SK-N-SH (cell line): ENCODE data around the gene RAB40C. TPM values are rescaled to one million over a fixed set of nuclear protein-coding genes. Genes with fewer than 3 reads are reported as not detected.
A peak's percentile ranks its signal among the peaks of the same experiment; 100 is the strongest.

ENCODE experiments used
- CTCF ChIA-PET: fragments of 300-600, 350-600 bp; formaldehyde crosslinking; extraction: SDS; loops from one replicate; lab custom pipeline; 2021; lab: Yijun Ruan, JAX
- POLR2A ChIA-PET: fragments of 350-600 bp; sonication (Branson Sonifier 250); formaldehyde crosslinking; extraction: SDS; loops from one replicate; lab custom pipeline; 2020; ENCODE audit warnings: antibody characterized with exemption, inconsistent platforms; lab: Yijun Ruan, JAX
- DNase-seq: peaks from one replicate; pipeline ENCODE4 v3.0.0; 2012
- H2AFZ ChIP-seq: fragments of 200-600 bp; sonication (generic); 2 replicates; pipeline ENCODE4 v1.8.1; 2016; ENCODE audit warnings: antibody characterized with exemption, mild to moderate bottlenecking, low read depth
- H3F3A ChIP-seq: fragments of 200-600 bp; sonication (generic); replicated peaks from 2 replicates; pipeline ENCODE3; 2016; ENCODE audit warnings: antibody characterized with exemption, mild to moderate bottlenecking; ENCODE audit not compliant: insufficient read depth
- H3K27ac ChIP-seq, 2 experiments: fragments of 200-500 bp in 1 of 2; fragments of 200-600 bp in 1 of 2; sonication (Bioruptor generic) in 1 of 2; sonication (generic), shearing (Covaris generic) in 1 of 2; 2 replicates each; pipeline versions ENCODE4 v1.5.1 to v1.6.1; 2014 to 2016; ENCODE audit warnings: low read depth in 2 of 2, inconsistent platforms in 1 of 2, low read length in 1 of 2, mild to moderate bottlenecking in 1 of 2, mixed read lengths in 1 of 2
- H3K27me3 ChIP-seq: fragments of 200-600 bp; sonication (generic), shearing (Covaris generic); 2 replicates; pipeline ENCODE4 v1.6.1; 2016; ENCODE audit warnings: mixed run types; ENCODE audit not compliant: insufficient read depth
- H3K36me3 ChIP-seq, 2 experiments: fragments of 200-500 bp in 1 of 2; fragments of 200-600 bp in 1 of 2; sonication (Bioruptor generic) in 1 of 2; sonication (generic) in 1 of 2; replicated peaks in 1 of 2; 2 replicates each; pipeline versions ENCODE3 to v1.5.1; 2014 to 2016; ENCODE audit warnings: low read length in 1 of 2, mild to moderate bottlenecking in 1 of 2; ENCODE audit not compliant: insufficient read depth in 2 of 2, control insufficient read depth in 1 of 2
- H3K4me1 ChIP-seq, 2 experiments: fragments of 200-500 bp in 1 of 2; fragments of 200-600 bp in 1 of 2; sonication (Bioruptor generic) in 1 of 2; sonication (generic), shearing (Covaris generic) in 1 of 2; 2 replicates each; pipeline versions ENCODE4 v1.5.1 to v1.6.1; 2014 to 2016; ENCODE audit warnings: low read depth in 1 of 2, low read length in 1 of 2, mixed run types in 1 of 2; ENCODE audit not compliant: insufficient read depth in 2 of 2, control insufficient read depth in 1 of 2
- H3K4me2 ChIP-seq: fragments of 200-600 bp; sonication (generic), shearing (Covaris generic); 2 replicates; pipeline ENCODE4 v1.6.1; 2017; ENCODE audit warnings: mixed run types
- H3K4me3 ChIP-seq, 2 experiments: fragments of 200-500 bp in 1 of 2; fragments of 200-600 bp in 1 of 2; sonication (Bioruptor generic) in 1 of 2; sonication (generic), shearing (Covaris generic) in 1 of 2; 2 replicates each; pipeline versions ENCODE4 v1.5.1 to v1.8.1; 2014 to 2016; ENCODE audit warnings: low read depth in 2 of 2, inconsistent platforms in 1 of 2, low read length in 1 of 2, mild to moderate bottlenecking in 1 of 2, mixed read lengths in 1 of 2, moderate library complexity in 1 of 2
- H3K79me2 ChIP-seq: fragments of 200-600 bp; sonication (generic); 2 replicates; pipeline ENCODE4 v1.8.1; 2017; ENCODE audit warnings: mild to moderate bottlenecking; ENCODE audit not compliant: insufficient read depth
- H3K9ac ChIP-seq: fragments of 200-600 bp; sonication (generic); 2 replicates; pipeline ENCODE4 v1.6.1; 2017; ENCODE audit warnings: mixed run types
- H3K9me2 ChIP-seq: fragments of 200-600 bp; sonication (generic); 2 replicates; pipeline ENCODE4 v1.6.1; 2017; ENCODE audit warnings: mixed run types
- H3K9me3 ChIP-seq: fragments of 200-600 bp; sonication (generic); 2 replicates; pipeline ENCODE4 v1.6.1; 2017; ENCODE audit warnings: mixed run types, mild to moderate bottlenecking, moderate library complexity
- H4K20me1 ChIP-seq: fragments of 200-600 bp; sonication (generic); 2 replicates; pipeline ENCODE4 v1.6.1; 2017; ENCODE audit warnings: mild to moderate bottlenecking, mixed run types; ENCODE audit not compliant: insufficient read depth
- EZH2phosphoT487 ChIP-seq: fragments of 200-600 bp; sonication (generic); IDR thresholded peaks from 2 replicates; pipeline ENCODE4 v1.6.1; 2017; ENCODE audit warnings: low read depth, mixed run types, mild to moderate bottlenecking, antibody characterized with exemption, moderate library complexity, borderline replicate concordance
- GABPA ChIP-seq: IDR thresholded peaks from 2 replicates; pipeline ENCODE4 v1.4.0; 2012; ENCODE audit warnings: low read depth, mild to moderate bottlenecking
- MEF2A ChIP-seq: IDR thresholded peaks from 2 replicates; pipeline ENCODE4 v1.4.0; 2012; ENCODE audit warnings: low read depth, borderline replicate concordance
- MXI1 ChIP-seq: IDR thresholded peaks from 2 replicates; pipeline ENCODE4 v1.6.1; 2012; ENCODE audit warnings: mild to moderate bottlenecking, low read depth, low read length, improper control_type of control experiment
- NFIC ChIP-seq: IDR thresholded peaks from 2 replicates; pipeline ENCODE4 v1.4.0; 2012; ENCODE audit warnings: borderline replicate concordance
- POLR2AphosphoS5 ChIP-seq: IDR thresholded peaks from 2 replicates; pipeline ENCODE4 v1.6.1; 2012; ENCODE audit warnings: low read depth, low read length
- RXRA ChIP-seq: IDR thresholded peaks from 2 replicates; pipeline ENCODE4 v1.4.0; 2012; ENCODE audit warnings: low read depth, mild to moderate bottlenecking, borderline replicate concordance
- WGBS: methylation state at CpG from one replicate; pipeline ENCODE4 v1.1.6; 2017; ENCODE audit warnings: low lambda C conversion rate; 5-methylcytosine and 5-hydroxymethylcytosine counted together
- polyA plus RNA-seq, 3 experiments: library from polyadenylated mRNA; depleted of rRNA; stranded (reverse); fragments of >200 nt; gene quantifications; 2 replicates each; pipeline ENCODE4 v1.2.3, GENCODE V29; 2012
- TF ChIP-seq, protein P1 (sequence below): IDR thresholded peaks from 2 replicates; pipeline ENCODE4 v1.4.0; 2012; ENCODE audit warnings: low read depth, borderline replicate concordance

Gene RAB40C
- polyA plus RNA-seq, 1 of the 3 experiments (the other 2 are of a cell fraction), result 13.0 TPM

GRCh38 chr16:540645-541340 is 49.1 kb upstream of the RAB40C start:
- TF ChIP-seq MEF2A (no peak), MXI1 (no peak)
- 98% methylated on average over 8 of the region's 29 CpGs for WGBS
- H3K79me2 ChIP-seq, result peaks cover 80% of the 10 kb centered on the region
- ChIA-PET CTCF (interaction anchor here (1.2 kb wide), 1 partner anchor 12 kb away, joined by 3 read pairs; no protein-coding TSS in a partner anchor), POLR2A (no interaction called here)
- H3K4me2 ChIP-seq, result no peak overlapping the region
- peaks cover 0 to 27% of the 10 kb centered on the region in 2 experiments for H3K36me3 ChIP-seq
- no peak overlapping the region for H2AFZ ChIP-seq
- DNase-seq, result no peak
- no peaks in the 10 kb centered on the region for H3K27me3 ChIP-seq
- no peaks in the 10 kb centered on the region for H3K9me3 ChIP-seq
- no peaks in the 10 kb centered on the region for H3K9me2 ChIP-seq
- peaks cover 26% of the 10 kb centered on the region; the same call in 1 of the 2 replicates for H4K20me1 ChIP-seq
- no peak overlapping the region for H3K4me3 ChIP-seq
- no peak overlapping the region for H3K9ac ChIP-seq
- H3F3A ChIP-seq, result no peaks in the 10 kb centered on the region
- no peak overlapping the region; a peak in 1 of 4 replicates for H3K27ac ChIP-seq
- H3K4me1 ChIP-seq, result peaks cover 0 to 5% of the 10 kb centered on the region in 2 experiments; a peak in 1 of 4 replicates

GRCh38 chr16:543301-544164 is 46.3 kb upstream of the RAB40C start:
- Histone ChIP-seq H3K9ac (no peak overlapping the region), H3K4me2 (no peak overlapping the region), H3K9me3 (no peaks in the 10 kb centered on the region), H3K79me2 (peaks cover 55% of the 10 kb centered on the region), H3K4me1 (peaks cover 0 to 5% of the 10 kb centered on the region in 2 experiments; a peak in 1 of 4 replicates), H3K9me2 (no peaks in the 10 kb centered on the region), H3K27me3 (no peaks in the 10 kb centered on the region), H3K36me3 (peaks cover 0 to 16% of the 10 kb centered on the region in 2 experiments), H2AFZ (no peak overlapping the region), H4K20me1 (peaks cover 25% of the 10 kb centered on the region; the same call in 1 of the 2 replicates), H3K4me3 (no peak overlapping the region), H3K27ac (peak overlapping the region in 1 of 2 experiments; percentile 34; a peak in 2 of 4 replicates), H3F3A (no peaks in the 10 kb centered on the region)
- DNase-seq, result peak; percentile 70
- WGBS, result 53% methylated on average over 3 of the region's 51 CpGs
- ChIA-PET POLR2A (interaction anchor here (0.6 kb wide), 1 partner anchor 29 kb away, joined by 3 read pairs; no protein-coding TSS in a partner anchor), CTCF (interaction anchor here (0.8 to 1.8 kb wide), 7 partner anchors 13 to 57 kb away, joined by 3 to 4 read pairs (median 3); no protein-coding TSS in a partner anchor)
- TF ChIP-seq RXRA (no peak), MEF2A (no peak), MXI1 (peak; percentile 62; the same call in 1 of the 2 replicates), POLR2AphosphoS5 (no peak), EZH2phosphoT487 (no peak), NFIC (no peak), GABPA (no peak)
- TF ChIP-seq, protein P1, sequence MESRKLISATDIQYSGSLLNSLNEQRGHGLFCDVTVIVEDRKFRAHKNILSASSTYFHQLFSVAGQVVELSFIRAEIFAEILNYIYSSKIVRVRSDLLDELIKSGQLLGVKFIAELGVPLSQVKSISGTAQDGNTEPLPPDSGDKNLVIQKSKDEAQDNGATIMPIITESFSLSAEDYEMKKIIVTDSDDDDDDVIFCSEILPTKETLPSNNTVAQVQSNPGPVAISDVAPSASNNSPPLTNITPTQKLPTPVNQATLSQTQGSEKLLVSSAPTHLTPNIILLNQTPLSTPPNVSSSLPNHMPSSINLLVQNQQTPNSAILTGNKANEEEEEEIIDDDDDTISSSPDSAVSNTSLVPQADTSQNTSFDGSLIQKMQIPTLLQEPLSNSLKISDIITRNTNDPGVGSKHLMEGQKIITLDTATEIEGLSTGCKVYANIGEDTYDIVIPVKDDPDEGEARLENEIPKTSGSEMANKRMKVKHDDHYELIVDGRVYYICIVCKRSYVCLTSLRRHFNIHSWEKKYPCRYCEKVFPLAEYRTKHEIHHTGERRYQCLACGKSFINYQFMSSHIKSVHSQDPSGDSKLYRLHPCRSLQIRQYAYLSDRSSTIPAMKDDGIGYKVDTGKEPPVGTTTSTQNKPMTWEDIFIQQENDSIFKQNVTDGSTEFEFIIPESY, result no peak
